Measurements from ENCODE around the gene LSP1.
"Not testable (repeated sequence)": the region's sequence is repeated elsewhere in the genome, so short reads cannot be mapped to it uniquely, and the experiment has no call there.

The LSP1 gene

DNA sequence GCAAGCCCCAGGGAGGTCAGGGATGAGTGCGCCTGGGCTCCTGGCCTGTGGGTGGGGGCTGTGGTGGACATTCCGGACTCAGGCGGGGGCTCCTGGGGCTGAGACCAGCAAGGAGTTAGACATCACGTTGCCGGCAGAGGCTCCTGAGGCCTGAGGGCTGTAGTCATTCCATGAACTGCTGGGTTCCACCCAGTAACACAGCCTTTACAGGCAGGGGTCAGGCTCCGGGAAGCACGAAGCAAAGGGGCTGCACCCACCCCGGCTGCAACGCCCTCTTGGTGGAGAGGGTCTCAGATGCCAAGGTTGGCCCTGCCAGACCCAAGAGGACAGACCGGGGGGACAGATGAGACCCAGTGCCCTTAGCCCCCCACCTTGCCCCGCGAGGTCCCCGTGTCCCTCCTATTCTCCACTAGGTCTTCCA, 75.6 kb downstream of the LSP1 start:
- no peak for DNase-seq (ENCODE audit: low read depth)

DNA sequence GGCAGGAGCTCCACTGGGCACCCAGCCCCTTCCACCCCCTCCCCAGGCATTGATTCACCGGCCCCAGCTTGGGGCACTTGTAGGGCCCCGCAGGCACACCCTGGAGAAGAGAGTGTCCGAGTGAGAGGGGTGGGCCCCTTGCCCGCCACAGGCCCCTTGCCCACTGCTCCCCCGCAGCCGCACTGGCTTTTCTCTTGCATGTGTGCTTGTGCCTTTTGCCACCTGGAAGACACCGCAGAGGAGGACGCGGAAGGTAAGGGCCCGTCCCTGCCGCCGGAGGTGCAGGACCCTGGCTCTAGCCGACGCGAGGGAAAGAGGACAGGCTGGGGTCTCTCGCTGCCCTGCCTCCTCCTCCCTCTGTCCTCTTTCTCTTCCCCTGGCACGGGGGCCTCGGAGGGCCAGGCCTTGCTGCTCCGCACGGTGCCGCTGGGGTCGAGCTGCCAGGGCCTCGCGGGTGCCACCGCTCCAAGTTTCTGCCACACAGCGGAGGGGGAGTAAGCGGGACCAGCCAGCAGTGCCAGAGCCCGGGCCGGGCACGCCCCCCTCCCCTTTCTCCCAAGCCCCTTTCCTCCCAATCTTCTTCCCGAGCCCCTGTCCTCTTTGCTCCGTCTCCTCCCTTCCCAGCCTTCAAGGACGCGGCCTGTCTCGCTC, 76.1 kb downstream of the LSP1 start:
- DNase-seq (ENCODE audit: low read depth) = no peak

DNA sequence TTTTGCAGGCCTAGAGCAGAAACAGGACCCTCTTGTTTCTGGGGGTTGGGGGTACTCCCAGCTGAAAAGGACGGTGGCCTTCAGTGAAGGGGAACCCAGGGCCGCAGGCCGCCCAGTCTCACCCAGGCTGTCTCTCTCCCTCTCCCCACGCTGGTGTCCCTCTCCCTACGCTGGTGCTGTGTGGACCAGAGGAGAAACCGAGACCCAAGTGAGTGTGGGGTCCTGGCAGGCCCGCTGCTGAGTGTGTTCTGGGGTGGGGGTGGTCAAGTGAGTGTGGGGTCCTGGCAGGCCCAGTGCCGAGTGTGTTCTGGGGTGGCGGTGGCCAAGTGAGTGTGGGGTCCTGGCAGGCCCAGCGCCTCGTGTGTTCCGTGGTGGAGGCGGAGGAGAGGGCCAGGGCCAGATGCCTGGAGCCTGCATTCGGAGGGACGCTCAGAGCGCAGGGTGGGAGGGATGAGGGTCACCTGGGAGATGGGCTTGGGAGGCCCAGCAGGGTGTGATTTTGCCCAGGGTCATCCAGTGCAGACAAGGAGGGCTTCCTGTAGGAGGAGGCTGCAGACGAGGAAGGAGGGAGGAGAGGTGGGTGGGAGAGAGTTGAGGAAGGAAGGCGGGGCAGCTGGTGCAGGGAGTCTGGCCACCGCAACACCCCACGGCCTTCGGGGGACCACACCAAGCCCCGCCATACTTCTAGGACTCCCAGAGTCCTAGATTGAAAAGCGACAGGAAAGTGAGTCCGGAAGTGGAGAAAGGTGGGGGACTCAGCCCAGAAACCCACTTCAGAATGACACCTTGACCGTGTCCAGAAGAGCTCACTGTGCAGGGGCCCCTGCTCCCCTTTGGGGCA, 77.0 kb downstream of the LSP1 start:
- no peak for DNase-seq (ENCODE audit: low read depth)

DNA sequence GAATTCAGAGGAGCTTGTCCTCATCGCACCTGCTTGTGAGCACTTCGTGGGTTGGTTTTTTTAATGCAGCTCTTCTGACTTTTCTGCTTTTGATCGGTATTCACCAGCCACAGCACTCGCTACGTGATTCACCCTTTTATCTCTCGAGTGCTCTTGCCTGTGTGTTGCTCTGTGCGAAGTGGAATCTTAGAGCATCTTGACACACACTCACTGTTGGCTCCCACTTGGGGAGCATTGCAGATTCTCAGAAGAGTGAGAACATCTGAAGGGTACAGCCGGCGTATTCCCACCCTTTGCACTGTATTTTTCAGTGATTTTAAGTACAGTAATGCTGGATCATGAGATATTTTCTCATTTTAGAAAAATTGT, 77.6 kb downstream of the LSP1 start:
- no peak for DNase-seq (ENCODE audit: low read depth)

DNA sequence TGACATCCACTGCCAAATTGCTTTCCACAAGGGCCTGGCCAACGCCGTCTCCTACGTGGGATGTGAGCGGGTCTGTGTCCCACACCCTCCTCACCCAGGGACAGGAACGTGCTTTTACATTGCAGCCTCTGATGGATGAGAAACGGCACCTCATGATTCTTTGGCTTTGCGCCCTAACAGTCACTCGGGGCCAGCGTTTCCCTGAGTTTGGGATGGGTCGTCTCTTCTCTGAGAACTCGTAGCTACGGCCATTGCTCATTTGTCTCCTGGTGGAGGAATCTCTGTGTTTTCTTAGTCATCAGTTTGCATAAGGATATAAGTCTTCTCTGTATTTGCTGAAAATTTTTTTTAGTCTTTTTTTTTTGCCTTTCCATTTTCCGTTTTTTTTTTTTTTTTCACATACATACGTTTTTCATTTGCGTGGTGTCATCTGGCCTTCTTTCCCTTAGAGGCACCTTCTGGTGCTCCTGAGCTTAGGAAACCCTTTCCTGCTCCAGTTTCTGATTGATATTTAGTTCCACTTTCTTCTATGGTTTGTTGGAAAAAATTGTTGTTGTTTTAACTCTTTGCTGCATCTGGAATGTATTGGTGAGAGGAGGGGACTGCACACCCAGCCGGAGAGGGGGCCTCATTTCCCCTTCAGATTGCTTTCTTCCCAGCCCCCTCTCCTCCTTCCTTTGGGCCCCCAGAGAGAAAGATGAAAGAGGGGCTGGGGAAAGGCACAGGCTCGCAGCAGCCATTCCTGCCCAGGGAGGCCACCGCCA, 78.6 kb downstream of the LSP1 start:
- no peak for DNase-seq (ENCODE audit: low read depth)

DNA sequence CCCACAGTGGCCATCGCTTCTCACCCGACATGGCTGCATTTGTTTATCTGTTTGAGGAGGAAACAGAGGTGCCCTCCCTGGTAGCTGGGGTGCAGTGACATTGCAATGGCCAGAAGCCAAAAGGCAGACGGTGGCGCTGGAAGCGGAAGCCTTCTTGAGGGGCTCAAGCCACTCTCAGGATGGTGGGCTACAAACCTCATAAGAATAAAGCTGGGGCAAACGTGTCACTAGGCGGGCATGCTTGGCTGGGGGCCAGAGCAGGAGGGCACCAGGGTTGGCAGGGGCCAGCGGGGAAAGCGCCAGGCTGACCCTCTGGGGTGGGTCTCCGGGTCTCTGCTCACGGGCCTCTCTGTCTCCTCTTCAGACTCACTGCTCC, 79.2 kb downstream of the LSP1 start:
- no peak for DNase-seq (ENCODE audit: low read depth)

DNA sequence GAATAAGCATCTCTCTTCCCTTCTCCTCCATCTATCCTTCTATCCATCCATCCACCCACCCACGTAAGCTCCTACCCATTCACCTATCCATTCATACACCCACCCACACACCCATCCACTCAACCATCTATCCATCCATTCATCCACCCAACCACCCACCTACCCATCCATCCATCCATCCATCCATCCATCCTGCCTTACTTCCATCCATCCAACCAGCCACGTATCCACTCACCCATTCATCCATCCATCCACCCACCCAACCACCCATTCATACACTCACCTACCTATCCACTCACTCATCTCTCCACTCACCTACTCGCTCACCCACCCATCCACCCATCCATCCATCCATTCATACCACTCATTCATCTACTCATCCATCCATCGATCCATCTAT, 79.8 kb downstream of the LSP1 start:
- DNase-seq (ENCODE audit: low read depth) = no peak

DNA sequence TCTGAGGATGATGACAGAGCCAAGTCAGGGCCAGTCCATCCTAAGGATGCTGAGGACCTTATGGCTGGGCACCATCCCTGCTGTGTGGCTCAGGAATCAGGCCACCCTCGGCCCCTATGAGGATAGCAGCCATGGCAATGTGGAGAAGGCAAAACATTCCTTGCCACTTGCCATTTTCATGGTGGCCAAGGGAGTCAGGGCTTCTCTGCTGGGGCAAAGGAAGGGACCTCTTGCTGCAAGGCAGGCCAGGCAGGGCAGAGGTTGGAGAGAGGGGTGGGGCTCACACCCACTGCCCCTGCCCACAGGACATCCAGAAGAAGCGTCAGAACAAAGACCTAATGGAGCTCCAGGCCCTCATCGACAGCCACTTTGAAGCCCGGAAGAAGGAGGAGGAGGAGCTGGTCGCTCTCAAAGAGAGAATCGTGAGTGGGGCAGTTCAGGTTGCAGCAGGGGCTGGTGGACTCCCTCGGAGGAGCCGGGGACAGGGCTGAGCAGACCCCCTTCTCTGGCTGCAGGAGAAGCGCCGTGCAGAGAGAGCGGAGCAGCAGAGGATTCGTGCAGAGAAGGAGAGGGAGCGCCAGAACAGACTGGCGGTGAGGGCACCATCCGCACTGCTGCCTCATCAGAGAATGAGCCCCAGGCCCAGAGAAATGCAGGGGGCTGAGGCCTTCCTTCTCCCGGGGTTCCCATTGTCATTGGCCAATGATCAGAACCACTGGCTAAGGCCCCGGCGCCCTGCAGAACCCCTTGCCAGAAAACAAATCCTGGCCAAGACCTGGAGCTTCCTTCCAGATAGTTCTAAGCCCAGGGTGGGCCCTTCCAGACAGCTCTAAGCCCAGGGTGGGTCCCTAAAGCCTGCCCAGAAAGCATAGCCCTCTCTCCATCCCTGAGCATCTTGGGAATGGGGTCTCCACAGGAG, 80.8 kb downstream of the LSP1 start:
- DNase-seq (ENCODE audit: low read depth) = no peak

DNA sequence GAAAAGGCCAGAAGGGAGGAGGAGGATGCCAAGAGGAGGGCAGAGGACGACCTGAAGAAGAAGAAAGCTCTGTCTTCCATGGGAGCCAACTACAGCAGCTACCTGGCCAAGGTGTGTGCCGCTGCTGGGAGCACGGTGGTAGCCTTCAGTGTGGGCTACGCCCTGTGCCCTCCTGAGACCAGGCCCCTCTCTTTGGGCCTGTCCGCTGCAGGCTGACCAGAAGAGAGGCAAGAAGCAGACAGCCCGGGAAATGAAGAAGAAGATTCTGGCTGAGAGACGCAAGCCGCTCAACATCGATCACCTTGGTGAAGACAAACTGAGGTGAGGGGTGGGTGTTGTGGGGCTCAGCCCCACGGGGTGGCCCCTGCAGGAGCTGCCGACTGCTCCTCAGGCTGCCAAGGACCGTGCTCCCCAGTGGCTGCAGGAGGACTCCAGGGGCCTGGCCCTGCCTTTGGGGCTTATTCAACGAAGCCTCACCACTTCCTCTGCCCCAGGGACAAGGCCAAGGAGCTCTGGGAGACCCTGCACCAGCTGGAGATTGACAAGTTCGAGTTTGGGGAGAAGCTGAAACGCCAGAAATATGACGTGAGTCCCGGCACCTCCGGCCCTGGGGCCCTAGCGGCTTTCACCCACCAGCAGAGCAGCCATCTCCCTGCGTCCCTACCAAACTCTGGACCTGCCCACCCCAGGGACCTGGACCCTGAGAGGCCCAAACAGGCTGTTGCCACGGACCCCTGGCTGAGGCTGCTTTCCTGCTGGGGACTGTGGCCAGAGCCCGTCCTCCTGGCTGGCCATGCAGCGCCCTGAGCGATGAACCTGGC, 81.7 kb downstream of the LSP1 start:
- DNase-seq (ENCODE audit: low read depth) = no peak

DNA sequence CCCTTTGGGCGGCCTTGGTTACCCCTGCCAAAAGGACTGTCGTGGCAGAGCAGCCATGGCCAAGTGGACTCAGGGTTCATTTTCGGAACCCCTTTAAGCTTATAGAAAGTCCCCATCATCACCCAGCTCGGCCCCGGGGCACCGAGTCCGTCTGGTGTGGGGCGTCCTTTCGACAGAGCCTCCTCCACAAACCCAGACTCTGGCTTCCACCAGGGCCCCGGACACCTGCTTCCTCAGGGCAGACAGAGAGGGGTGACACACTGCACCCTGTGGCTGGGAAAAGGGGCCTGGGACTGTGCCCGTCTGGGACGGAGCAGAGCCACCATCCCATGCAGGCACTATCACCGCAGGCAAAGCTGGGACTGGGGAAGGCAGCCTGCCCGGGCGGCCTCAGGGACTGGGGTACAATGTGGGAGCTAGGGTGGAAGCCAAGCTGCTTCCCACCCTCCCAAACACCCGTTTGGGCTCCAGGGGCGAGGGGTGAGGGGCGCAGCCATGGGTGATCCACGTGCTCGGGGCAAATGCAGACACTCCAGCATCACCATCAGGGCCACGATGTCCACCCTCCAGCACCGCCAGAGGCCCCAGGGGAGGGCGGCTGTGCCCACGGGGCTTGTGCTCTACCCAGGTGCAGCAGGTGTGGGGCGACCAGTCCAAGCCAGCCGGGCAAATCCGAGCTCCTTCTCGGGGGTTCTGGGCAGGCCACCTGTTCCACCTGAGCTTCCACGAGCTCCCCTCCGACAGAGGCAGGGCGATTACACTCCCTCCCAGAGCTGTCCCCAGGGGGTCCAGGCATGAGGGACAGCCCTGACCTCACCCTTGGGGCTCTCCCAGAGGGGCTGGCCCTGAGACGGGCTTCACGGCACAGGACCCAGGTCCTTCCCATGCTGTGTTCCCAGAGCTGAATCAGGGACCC, 82.5 kb downstream of the LSP1 start:
- no peak for DNase-seq (ENCODE audit: low read depth)

DNA sequence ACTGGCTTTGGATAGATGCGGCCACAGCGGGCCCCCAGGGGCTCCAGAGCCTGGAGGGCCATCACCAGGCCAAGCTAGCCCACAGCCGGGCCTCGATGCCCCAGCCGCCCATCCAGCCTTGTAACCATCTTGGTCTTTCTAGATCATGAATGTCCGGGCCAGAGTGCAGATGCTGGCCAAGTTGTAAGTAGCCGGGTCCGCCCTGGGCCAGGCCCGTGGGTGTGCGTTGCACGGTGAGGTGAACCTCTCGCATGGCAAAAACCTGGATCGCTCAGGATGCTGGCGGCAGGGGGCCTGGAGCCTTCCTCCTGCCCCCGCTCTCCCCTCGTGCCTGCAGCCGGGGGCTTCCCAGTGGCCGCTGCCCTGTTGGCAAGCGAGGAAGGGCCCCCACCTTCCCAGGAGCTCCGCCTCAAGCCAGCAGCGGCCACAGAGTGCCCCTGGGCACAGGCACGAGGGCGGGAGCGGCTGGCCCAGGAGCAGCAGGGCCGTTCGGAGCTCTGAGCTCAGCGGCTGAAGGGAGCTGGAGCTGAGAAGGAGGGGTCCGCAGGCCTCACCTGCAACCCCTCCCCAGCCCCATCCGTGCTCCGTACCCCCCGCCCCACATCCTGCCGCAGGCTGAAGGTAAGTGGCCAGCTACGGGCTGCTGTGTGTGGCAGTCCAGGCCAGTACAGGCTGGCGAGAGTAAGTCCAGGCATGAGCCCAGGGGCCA, 83.3 kb downstream of the LSP1 start:
- DNase-seq (ENCODE audit: low read depth) = no peak

DNA sequence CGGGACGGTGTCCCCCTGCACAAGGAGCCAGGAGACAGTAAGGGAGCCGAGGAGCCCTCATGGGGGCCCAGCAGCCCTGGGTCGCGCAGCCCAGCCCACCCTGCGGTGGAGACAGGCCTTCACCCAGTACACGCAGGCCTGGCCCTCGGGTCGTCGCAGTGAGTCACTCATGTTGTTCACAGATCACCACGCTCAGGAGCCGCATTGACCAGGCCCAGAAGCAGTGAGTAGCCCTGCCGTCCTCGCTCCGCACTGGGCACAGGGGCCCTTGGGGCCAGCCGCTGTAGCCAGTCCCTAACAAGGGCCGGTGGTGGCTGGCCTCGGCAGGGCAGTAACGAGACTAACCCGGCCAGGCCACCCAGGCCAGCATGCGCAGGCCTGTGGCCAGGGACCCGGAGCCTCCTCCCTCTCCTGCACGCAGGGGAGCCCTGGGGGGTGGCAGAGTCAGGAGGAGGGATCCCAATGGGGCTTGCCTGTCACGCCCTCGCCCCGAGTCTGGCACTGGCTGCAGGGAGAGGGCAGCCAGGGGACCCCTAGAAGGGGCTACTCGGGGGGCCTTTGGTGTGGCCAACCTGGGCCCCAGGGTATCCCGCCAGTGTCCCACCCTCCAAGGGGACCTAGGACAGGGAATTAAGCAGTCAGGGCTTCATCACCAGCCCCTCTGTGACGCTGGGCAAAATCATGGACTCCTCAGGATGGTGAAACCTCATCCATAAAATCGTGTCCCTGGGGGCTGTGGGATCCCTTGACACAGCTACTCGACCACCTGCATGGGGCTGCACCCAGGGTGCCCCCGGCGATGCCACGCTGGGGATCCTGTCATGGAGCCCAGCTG, 84.1 kb downstream of the LSP1 start:
- no peak for DNase-seq (ENCODE audit: low read depth)

DNA sequence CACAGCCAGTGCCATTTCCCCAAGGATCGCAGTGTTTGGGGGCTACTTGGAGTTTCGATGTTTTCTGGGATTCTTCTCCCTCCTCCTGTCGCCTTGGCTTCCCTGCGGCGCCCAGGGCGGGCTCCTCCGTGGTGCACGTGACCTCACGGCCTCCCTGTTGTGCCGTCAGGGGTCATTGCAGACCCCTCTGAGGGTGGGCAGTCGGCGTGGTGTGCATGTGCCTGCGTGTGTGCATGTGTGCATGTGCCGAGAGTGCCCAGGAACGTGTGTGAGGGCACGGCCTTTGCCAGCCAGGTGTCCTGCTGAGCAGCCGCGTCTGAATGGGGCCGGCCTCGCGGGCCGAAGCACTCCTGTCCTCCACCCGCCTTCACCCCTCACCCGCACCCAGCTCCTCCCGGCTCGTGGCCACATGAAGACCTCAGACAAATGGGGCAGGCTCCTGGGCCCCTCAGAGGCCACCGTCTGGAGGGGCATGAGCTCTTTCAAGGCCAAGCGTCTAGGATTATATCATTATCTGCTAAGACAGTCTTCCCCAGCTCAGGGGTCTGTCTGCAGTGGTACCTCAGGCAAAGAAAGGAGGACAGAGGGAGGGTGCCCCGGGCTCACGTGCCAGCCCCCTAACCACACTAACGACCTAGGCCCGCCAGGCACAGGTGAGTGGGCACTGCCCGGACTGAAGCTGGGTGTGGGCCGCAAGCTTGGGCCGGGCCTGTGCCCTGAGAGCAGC, 84.9 kb downstream of the LSP1 start:
- DNase-seq (ENCODE audit: low read depth) = no peak

DNA sequence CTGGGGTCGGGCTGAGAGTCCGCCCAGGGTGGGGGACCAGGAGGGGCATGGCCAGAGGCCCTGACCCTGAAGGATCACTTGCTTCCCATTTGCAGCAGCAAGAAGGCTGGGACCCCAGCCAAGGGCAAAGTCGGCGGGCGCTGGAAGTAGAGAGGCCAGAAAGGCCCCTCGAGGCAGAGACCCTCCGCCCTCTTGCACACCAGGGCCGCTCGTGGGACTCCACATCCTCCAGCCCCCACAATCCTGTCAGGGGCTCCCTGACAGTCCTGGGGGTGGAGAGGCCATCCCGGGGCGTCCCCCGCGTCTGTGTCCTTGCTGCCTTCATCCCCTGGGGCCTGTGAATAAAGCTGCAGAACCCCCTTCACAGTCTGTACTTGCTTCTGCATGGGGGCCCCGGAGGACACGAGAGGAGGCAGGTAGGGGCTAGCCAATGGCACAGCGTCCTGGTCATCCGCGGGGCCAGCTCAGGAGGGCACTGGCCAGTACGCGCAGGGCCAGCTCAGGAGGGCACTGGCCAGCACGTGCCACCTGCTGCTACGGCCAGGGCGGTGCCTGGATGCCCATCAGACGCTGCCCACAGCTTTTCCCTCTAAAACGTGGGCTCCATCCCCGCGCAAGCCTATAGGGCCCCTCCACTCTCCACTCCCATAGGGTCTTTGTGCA, 85.6 kb downstream of the LSP1 start:
- DNase-seq (ENCODE audit: low read depth) = no peak

DNA sequence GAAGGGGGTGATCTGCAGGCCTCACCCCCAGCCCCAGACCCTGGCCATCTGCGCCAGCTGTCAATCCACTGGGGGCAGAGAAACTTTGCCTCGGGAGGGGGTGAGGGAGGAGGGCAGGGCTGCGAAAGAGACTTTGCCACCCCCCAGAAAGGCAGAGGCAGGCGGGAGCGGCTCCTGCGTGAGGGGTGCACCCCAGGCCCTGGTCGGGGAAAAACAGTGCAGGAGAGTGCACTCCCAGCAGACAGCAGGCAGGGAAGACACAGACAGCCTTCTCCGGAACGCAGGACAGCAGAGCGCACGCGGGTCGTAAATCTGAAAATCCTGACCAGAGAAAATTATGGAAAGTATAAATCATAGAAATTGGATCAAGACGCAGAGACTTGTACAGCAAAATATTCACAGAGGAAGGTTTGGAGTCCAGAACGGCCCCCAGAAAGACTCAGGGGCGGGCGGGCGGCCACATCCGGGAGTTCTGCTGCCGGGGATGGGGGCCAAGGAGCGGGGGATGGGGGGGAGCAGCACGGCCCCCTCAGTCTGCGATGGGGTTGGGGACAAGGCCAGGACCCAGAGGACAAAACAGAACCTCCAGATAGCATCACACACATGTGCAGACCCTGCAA, 86.2 kb downstream of the LSP1 start:
- no peak for DNase-seq (ENCODE audit: low read depth)

DNA sequence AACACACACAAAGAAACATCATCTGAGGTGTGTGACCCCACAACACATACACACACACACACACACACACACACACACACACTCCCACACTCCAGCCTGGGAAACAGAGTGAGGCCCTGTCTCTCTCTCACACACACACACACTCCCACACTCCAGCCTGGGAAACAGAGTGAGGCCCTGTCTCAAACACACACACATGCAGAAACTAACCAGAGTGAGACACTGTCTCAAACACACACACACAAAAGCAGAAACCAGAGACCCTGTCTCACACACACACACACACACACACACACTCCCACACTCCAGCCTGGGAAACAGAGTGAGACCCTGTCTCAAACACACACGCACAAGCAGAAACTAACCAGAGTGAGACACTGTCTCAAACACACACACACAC, 86.9 kb downstream of the LSP1 start:
- not testable (repeated sequence) for DNase-seq (ENCODE audit: low read depth)

All from activated T-cell treated with anti-CD3 and anti-CD28 coated beads for 48 hours (primary cell).